Tibial nerve (tissue), 3 donors: ENCODE data around the gene RAD51.

Experiments used
- CTCF ChIP-seq, 5 experiments: fragments of 200-600 bp in 3 of 5; fragments of 450-650 bp in 2 of 5; sonication (generic) in 3 of 5; IDR thresholded peaks; one replicate each; pipeline ENCODE4 v1.5.1; 2016 to 2019; ENCODE audit warnings: antibody characterized with exemption in 5 of 5, mild to moderate bottlenecking in 3 of 5, moderate library complexity in 2 of 5
- POLR2A ChIP-seq, 2 donors: fragments of 450-650 bp; IDR thresholded peaks; one replicate each; pipeline ENCODE4 v1.6.1; 2017; ENCODE audit warnings: antibody characterized with exemption in 2 of 2, mild to moderate bottlenecking in 2 of 2, moderate library complexity in 2 of 2

GRCh38 chr15:40695469-40695890 lies 506 bp downstream of the RAD51 start:
- TF ChIP-seq CTCF (IDR thresholded peaks at IDR 0.05) (no peak), POLR2A (IDR thresholded peaks at IDR 0.05) (no peak)
